Measurements from ENCODE around the gene RPSA. TPM values are rescaled to one million over a fixed set of nuclear protein-coding genes. Genes with fewer than 3 reads are reported as not detected.

Gene RPSA
- total RNA-seq (2021), result 2,455 to 2,509 TPM (median 2,505 TPM) in 3 replicates
- percentile 99 among the genes with signal in this experiment for Bru-seq, nascent RNA
- long read RNA-seq, experiment 1, transcript RPSA-207 (5 exons, 1,227 nt), result minor isoform, 8 of 742 reads
- long read RNA-seq, experiment 1, transcript RPSA-209 (2 exons, 2,058 nt), result minor isoform, 5 of 742 reads
- long read RNA-seq, experiment 1, transcript RPSA-201 (7 exons, 1,171 nt), result major isoform, 555 of 742 reads
- long read RNA-seq, experiment 1, partial matches to known transcripts, result 85 of 742 reads
- long read RNA-seq, experiment 1, other reads (novel, unspliced or antisense), result 89 of 742 reads
- long read RNA-seq, experiment 2, transcript RPSA-201 (7 exons, 1,171 nt), result major isoform, 2,180 of 3,480 reads
- long read RNA-seq, experiment 2, transcript RPSA-207 (5 exons, 1,227 nt), result minor isoform, 56 of 3,480 reads
- long read RNA-seq, experiment 2, partial matches to known transcripts, result 574 of 3,480 reads
- long read RNA-seq, experiment 2, other reads (novel, unspliced or antisense), result 666 of 3,480 reads
- long read RNA-seq, experiment 3, transcript RPSA-201 (7 exons, 1,171 nt), result major isoform, 1,743 of 2,036 reads
- long read RNA-seq, experiment 3, partial matches to known transcripts, result 23 of 2,036 reads
- long read RNA-seq, experiment 3, other reads (novel, unspliced or antisense), result 264 of 2,036 reads

DNA sequence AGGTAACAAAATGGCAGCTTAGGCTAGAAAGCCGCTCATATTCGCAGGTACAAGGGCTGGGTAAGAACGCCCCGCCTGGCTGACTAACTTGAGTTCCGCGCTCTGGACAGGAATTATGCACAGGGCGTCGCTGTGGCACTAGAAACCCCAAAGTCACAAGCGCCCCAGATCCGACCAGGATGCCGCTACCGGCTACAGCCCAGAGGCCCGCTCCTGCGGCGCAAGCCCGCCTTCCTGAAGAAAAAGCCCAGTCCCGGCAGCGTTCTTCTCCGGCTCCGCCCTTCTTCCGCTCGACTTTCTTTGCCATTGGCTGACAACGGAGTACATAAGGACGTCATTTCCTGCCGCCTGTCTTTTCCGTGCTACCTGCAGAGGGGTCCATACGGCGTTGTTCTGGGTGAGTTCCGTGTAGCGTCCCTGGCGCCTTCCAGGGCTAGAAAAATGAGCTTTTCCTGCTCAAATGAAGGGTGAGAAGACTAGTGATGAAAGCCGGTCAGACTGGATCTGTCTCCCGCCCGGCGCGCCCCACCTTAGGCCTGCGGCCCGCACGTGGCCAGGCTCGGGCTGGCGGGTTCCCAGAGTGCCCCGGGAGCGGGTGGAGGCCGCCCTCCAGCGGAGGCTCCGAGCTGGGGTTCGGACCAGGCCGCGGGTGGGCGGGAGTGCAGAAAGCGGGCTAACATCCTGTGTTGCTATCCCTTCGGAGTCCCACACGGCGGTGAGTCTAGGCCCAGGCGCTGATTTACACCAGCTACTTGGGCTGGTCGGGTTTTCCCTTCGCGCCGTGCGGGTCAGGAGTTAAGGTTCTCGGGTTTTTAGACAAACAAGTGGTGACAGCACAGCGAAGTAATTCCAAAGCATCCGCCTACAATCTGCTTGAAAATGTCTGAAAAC, at the start of gene RPSA:
TSS of gene RPSA (plus strand) at position 353 of the 891 bp plus-strand sequence. CDS start 934 bp downstream, outside the sequence.
- ChIA-PET CTCF (interaction anchor here (0.7 to 2.6 kb wide), 3 partner anchors 10 to 29 kb away, joined by 3 to 9 read pairs (median 5); no protein-coding TSS in a partner anchor), POLR2A (interaction anchor here (0.6 to 4.3 kb wide), 5 partner anchors 8 to 501 kb away, joined by 3 to 24 read pairs (median 4); no protein-coding TSS in a partner anchor)
- peak within 1 kb of the TSS; percentile 88 for H3K4me3 Mint-ChIP-seq
- no peaks in the 10 kb centered on the region for H3K9me3 Mint-ChIP-seq
- ATAC-seq, result peak; percentile 85
- peak within 1 kb of the TSS; percentile 99 for H3K27ac Mint-ChIP-seq
- H3K27me3 Mint-ChIP-seq (ENCODE audit: low read depth), result no peaks in the 10 kb centered on the region
- peak; percentile 96 for DNase-seq (ENCODE audit: low spot score)
- peaks cover 59% of the 10 kb centered on the region for H3K4me1 Mint-ChIP-seq
- peaks cover 46% of the 10 kb centered on the region for H3K36me3 Mint-ChIP-seq
- TF ChIP-seq PRRX2 (CRISPR knock-in tag; IDR thresholded peaks at IDR 0.05), result no peak; the same call in 1 of the 2 replicates
- TF ChIP-seq ZMAT4 (CRISPR knock-in tag; IDR thresholded peaks at IDR 0.05), result peak; percentile 67; the same call in 1 of the 2 replicates
- TF ChIP-seq FOXP1 (CRISPR knock-in tag; IDR thresholded peaks at IDR 0.05; ENCODE audit: borderline replicate concordance), result peak; percentile 82; the same call in 1 of the 2 replicates
- peak; percentile 47; the same call in 1 of the 2 replicates for TF ChIP-seq ZNF671 (CRISPR knock-in tag; IDR thresholded peaks at IDR 0.05)
- TF ChIP-seq GABPB1 (CRISPR knock-in tag; IDR thresholded peaks at IDR 0.05), result peak; percentile 45; the same call in 1 of the 2 replicates
- TF ChIP-seq NR1H2 (CRISPR knock-in tag; IDR thresholded peaks at IDR 0.05), result no peak
- TF ChIP-seq ZNF232 (CRISPR knock-in tag; IDR thresholded peaks at IDR 0.05), result 0 out of 2 replicates have a peak, but pooled peaks have one; percentile 11
- TF ChIP-seq, protein P1, sequence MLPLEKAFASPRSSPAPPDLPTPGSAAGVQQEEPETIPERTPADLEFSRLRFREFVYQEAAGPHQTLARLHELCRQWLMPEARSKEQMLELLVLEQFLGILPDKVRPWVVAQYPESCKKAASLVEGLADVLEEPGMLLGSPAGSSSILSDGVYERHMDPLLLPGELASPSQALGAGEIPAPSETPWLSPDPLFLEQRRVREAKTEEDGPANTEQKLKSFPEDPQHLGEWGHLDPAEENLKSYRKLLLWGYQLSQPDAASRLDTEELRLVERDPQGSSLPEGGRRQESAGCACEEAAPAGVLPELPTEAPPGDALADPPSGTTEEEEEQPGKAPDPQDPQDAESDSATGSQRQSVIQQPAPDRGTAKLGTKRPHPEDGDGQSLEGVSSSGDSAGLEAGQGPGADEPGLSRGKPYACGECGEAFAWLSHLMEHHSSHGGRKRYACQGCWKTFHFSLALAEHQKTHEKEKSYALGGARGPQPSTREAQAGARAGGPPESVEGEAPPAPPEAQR (CRISPR knock-in tag; IDR thresholded peaks at IDR 0.05), result no peak
- peak; percentile 70 for TF ChIP-seq FOXK1 (CRISPR knock-in tag; IDR thresholded peaks at IDR 0.05)
- TF ChIP-seq ZNF416 (CRISPR knock-in tag; IDR thresholded peaks at IDR 0.05), result peak; percentile 58; the same call in 1 of the 2 replicates
- peak; percentile 65; the same call in 1 of the 2 replicates for TF ChIP-seq ARID4B (CRISPR knock-in tag; IDR thresholded peaks at IDR 0.05; ENCODE audit: borderline replicate concordance)
- peak; percentile 89 for TF ChIP-seq ZBTB43 (CRISPR knock-in tag; IDR thresholded peaks at IDR 0.05)
- TF ChIP-seq EMX1 (CRISPR knock-in tag; IDR thresholded peaks at IDR 0.05), result peak; percentile 71; the same call in 1 of the 2 replicates
- peak; percentile 78 for TF ChIP-seq USF2 (CRISPR knock-in tag; IDR thresholded peaks at IDR 0.05)
- TF ChIP-seq, protein P2, sequence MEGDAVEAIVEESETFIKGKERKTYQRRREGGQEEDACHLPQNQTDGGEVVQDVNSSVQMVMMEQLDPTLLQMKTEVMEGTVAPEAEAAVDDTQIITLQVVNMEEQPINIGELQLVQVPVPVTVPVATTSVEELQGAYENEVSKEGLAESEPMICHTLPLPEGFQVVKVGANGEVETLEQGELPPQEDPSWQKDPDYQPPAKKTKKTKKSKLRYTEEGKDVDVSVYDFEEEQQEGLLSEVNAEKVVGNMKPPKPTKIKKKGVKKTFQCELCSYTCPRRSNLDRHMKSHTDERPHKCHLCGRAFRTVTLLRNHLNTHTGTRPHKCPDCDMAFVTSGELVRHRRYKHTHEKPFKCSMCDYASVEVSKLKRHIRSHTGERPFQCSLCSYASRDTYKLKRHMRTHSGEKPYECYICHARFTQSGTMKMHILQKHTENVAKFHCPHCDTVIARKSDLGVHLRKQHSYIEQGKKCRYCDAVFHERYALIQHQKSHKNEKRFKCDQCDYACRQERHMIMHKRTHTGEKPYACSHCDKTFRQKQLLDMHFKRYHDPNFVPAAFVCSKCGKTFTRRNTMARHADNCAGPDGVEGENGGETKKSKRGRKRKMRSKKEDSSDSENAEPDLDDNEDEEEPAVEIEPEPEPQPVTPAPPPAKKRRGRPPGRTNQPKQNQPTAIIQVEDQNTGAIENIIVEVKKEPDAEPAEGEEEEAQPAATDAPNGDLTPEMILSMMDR (IDR thresholded peaks at IDR 0.05), result no peak
- TF ChIP-seq, protein P3, sequence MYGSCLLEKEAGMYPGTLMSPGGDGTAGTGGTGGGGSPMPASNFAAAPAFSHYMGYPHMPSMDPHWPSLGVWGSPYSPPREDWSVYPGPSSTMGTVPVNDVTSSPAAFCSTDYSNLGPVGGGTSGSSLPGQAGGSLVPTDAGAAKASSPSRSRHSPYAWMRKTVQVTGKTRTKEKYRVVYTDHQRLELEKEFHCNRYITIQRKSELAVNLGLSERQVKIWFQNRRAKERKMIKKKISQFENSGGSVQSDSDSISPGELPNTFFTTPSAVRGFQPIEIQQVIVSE (CRISPR knock-in tag; IDR thresholded peaks at IDR 0.05; ENCODE audit: borderline replicate concordance), result no peak
- peak; percentile 84 for TF ChIP-seq NFE2L1 (CRISPR knock-in tag; IDR thresholded peaks at IDR 0.05)
- TF ChIP-seq SMAD4 (CRISPR knock-in tag; IDR thresholded peaks at IDR 0.05), result peak; percentile 76; the same call in 1 of the 2 replicates
- TF ChIP-seq GTF2I (CRISPR knock-in tag; conservative IDR thresholded peaks at IDR 0.05), result no peak
- TF ChIP-seq CREB1 (CRISPR knock-in tag; IDR thresholded peaks at IDR 0.05), result no peak; the same call in 1 of the 2 replicates

All from WTC11 (cell line).